SK-N-MC (cell line): ENCODE measurements around the gene BMPR1B.

ENCODE experiments used
- EZH2 ChIP-seq: fragments of 200-600 bp; sonication (generic); IDR thresholded peaks from one replicate; pipeline ENCODE4 v1.6.1; 2017; ENCODE audit warnings: antibody characterized with exemption
- POLR2AphosphoS5 ChIP-seq: IDR thresholded peaks from 2 replicates; pipeline ENCODE4 v1.6.1; 2012; ENCODE audit warnings: mild to moderate bottlenecking, low read depth, low read length, borderline replicate concordance

DNA sequence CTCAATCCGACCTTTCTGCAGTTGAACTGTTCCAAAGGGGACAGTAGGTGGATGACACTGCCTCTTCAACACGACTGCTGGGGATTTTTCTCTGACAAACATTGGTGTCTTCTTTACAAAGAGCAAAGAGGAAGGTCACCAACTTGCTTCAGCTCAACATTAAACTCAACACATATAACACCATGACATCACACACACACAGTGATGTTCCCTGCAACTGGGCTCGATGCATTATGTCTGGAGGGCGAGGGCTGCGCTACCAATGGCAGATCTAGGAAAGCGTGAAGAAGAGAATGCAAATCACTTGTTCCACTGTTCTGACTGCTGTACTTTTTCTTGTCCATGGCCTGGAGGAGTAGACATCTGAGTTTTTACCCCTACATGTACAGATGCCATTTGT, 405.1 kb downstream of the BMPR1B start:
- TF ChIP-seq POLR2AphosphoS5 (no peak), EZH2 (no peak)
